ENCODE data around the gene BTBD2. TPM values are rescaled to one million over a fixed set of nuclear protein-coding genes. Genes with fewer than 3 reads are reported as not detected.
A peak's percentile ranks its signal among the peaks of the same experiment; 100 is the strongest.

The BTBD2 gene
- total RNA-seq, 1 experiment from 2014 or later, result 110 TPM

GRCh38 chr19:2018752-2019151 lies 3.2 kb upstream of the BTBD2 start:
- Histone ChIP-seq H3K56ac (ENCODE audit: insufficient read length, low read depth, low read length) (no peak overlapping the region), H2AFZ (ENCODE audit: low read length) (no peak overlapping the region), H3K27me3 (ENCODE audit: insufficient read depth, low read length) (no peaks in the 10 kb centered on the region), H3K23ac (ENCODE audit: insufficient read length, low read depth, low read length) (no peak overlapping the region), H4K8ac (replicated peaks; ENCODE audit: insufficient read length, low read depth, low read length) (no peak overlapping the region), H2BK15ac (ENCODE audit: low read depth, low read length) (no peak overlapping the region), H3K23me2 (ENCODE audit: insufficient read length, low read depth, low read length, poor library complexity, severe bottlenecking) (peaks cover 4% of the 10 kb centered on the region), H3K27ac (ENCODE audit: insufficient read length, low read depth, low read length) (no peak overlapping the region), H3K79me1 (ENCODE audit: insufficient read depth, low read depth, low read length, poor library complexity, severe bottlenecking) (no peaks in the 10 kb centered on the region), H3K4me2 (ENCODE audit: insufficient read depth, insufficient read length, low read length) (no peak overlapping the region), H4K20me1 (ENCODE audit: control insufficient read depth, insufficient read depth, insufficient read length) (no peaks in the 10 kb centered on the region), H3K14ac (ENCODE audit: insufficient read depth, low read length) (no peak overlapping the region), H3T11ph (ENCODE audit: low read length) (no peak overlapping the region), H2BK20ac (ENCODE audit: low read depth, low read length, poor library complexity, severe bottlenecking) (no peak overlapping the region), H3K18ac (ENCODE audit: insufficient read length, low read depth, low read length) (no peak overlapping the region), H3K4me1 (ENCODE audit: insufficient read depth, low read length) (no peaks in the 10 kb centered on the region), H4K91ac (ENCODE audit: insufficient read length, low read depth, low read length) (no peak overlapping the region), H3K79me2 (ENCODE audit: insufficient read depth, low read length) (no peaks in the 10 kb centered on the region; the same call in 1 of the 2 replicates), H2BK12ac (ENCODE audit: insufficient read length, low read depth, low read length) (no peak overlapping the region), H4K5ac (ENCODE audit: insufficient read length, low read depth, low read length) (no peak overlapping the region), H2BK120ac (ENCODE audit: low read depth, low read length, poor library complexity, severe bottlenecking) (no peak overlapping the region), H3K9me3 (ENCODE audit: control insufficient read depth, low read depth, low read length) (no peaks in the 10 kb centered on the region), H3K4ac (ENCODE audit: low read depth, low read length) (no peak overlapping the region), H2AK5ac (ENCODE audit: insufficient read length, low read length) (peak overlapping the region; percentile 67), H3K9ac (ENCODE audit: extremely low read depth, insufficient read length, low read length) (no peak overlapping the region), H2BK5ac (ENCODE audit: insufficient read length, low read length) (no peak overlapping the region)
- no peak for DNase-seq
- Mint-ChIP-seq H3K27me3 (ENCODE audit: low read depth) (peaks cover 7% of the 10 kb centered on the region), H3K36me3 (ENCODE audit: insufficient read depth in 1 of 3, low read depth in 3 of 3) (peaks cover 0 to under 1% (median 0%) of the 10 kb centered on the region in 3 experiments; a peak in 2 of 7 replicates), H3K9me3 (peaks cover 2 to 8% of the 10 kb centered on the region in 2 experiments), H3K27ac (no peak overlapping the region), H3K4me1 (peaks cover 0 to 10% of the 10 kb centered on the region in 2 experiments; a peak in 1 of 4 replicates), H3K4me3 (no peak overlapping the region)
- WGBS (ENCODE audit: extremely low coverage, insufficient read length, low lambda C conversion rate), result no CpG with 5 or more reads among the region's 13 CpGs
- no peak for TF ChIP-seq CTCF (conservative IDR thresholded peaks at IDR 0.05)
